ENCODE data around the gene FAM184A.
"Not testable (repeated sequence)": the region's sequence is repeated elsewhere in the genome, so short reads cannot be mapped to it uniquely, and the experiment has no call there.

FAM184A gene

DNA sequence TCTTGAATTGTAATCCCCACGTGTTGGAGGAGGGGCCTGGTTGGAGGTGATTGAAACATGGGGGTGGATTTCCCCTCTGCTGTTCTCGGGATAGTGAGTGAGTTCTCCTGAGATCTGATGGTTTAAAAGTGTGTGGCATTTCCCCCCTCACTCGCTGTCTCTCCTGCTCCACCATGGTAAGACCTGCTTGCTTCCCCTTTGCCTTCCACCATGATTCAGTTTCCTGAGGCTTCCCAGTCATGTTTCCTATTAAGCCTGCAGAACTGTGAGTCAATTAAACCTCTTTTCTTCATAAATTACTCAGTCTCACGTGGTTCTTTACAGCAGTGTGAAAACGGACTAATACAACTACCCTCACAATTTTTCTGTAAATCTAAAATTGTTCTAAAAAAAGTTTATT, 26.8 kb upstream of the FAM184A start:
- Histone ChIP-seq H3K4me3 (replicated peaks; ENCODE audit: low read depth, low read length) (no peak overlapping the region), H3K36me3 (ENCODE audit: control insufficient read depth, insufficient read depth, low read length) (no peaks in the 10 kb centered on the region), H3K27me3 (replicated peaks; ENCODE audit: control insufficient read depth, insufficient read depth, low read length) (no peaks in the 10 kb centered on the region; the same call in 1 of the 2 replicates)
- TF ChIP-seq, protein P1, sequence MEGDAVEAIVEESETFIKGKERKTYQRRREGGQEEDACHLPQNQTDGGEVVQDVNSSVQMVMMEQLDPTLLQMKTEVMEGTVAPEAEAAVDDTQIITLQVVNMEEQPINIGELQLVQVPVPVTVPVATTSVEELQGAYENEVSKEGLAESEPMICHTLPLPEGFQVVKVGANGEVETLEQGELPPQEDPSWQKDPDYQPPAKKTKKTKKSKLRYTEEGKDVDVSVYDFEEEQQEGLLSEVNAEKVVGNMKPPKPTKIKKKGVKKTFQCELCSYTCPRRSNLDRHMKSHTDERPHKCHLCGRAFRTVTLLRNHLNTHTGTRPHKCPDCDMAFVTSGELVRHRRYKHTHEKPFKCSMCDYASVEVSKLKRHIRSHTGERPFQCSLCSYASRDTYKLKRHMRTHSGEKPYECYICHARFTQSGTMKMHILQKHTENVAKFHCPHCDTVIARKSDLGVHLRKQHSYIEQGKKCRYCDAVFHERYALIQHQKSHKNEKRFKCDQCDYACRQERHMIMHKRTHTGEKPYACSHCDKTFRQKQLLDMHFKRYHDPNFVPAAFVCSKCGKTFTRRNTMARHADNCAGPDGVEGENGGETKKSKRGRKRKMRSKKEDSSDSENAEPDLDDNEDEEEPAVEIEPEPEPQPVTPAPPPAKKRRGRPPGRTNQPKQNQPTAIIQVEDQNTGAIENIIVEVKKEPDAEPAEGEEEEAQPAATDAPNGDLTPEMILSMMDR (IDR thresholded peaks at IDR 0.05; ENCODE audit: insufficient read depth, low read length, poor library complexity, severe bottlenecking), result no peak
- DNase-seq (ENCODE audit: extremely low read depth, insufficient read length), result no peak

DNA sequence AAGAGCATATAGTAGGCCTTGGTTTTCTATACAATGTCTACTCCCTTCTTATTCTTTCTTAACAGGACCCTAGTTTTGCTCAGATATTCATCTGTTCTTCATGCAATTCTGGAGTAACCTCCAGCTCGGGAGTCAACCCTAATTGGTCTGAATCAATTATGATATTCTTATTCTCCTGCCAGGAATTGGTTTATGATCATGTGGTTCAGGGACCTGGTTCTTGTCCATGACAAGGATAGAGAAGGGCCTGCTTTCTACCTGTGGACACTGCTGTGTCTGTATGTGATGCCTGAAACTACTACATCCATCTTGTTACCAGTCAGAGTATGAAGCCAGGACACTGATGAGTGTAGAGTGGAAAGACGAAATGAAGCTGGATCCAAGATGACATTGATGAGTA, 24.4 kb upstream of the FAM184A start:
- no peak for DNase-seq (ENCODE audit: extremely low read depth, insufficient read length)
- Histone ChIP-seq H3K4me3 (replicated peaks; ENCODE audit: low read depth, low read length) (no peak overlapping the region), H3K36me3 (ENCODE audit: control insufficient read depth, insufficient read depth, low read length) (no peaks in the 10 kb centered on the region), H3K27me3 (replicated peaks; ENCODE audit: control insufficient read depth, insufficient read depth, low read length) (no peaks in the 10 kb centered on the region)
- TF ChIP-seq, protein P1 (IDR thresholded peaks at IDR 0.05; ENCODE audit: insufficient read depth, low read length, poor library complexity, severe bottlenecking), result no peak

DNA sequence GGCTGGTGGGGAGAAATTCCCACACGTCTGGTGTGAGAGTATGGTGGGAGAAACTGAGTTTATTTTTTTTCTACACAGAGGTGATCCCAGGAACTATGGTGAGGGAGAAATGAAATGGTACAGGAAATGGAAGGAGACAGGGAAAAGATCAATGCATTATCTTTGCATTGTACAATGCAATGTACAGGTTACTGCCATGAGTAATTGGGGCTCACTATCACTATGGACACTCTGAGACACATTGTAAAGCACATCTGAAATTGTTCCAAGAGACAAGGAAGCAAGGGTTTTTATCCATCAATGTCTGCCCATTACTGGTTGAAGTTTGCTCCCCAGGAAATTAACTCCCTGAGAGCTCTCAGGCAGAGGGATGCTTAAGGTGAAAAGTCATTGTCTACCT, 21.7 kb upstream of the FAM184A start:
- TF ChIP-seq, protein P1 (IDR thresholded peaks at IDR 0.05; ENCODE audit: insufficient read depth, low read length, poor library complexity, severe bottlenecking), result no peak
- Histone ChIP-seq H3K4me3 (replicated peaks; ENCODE audit: low read depth, low read length) (no peak overlapping the region), H3K27me3 (replicated peaks; ENCODE audit: control insufficient read depth, insufficient read depth, low read length) (no peaks in the 10 kb centered on the region), H3K36me3 (ENCODE audit: control insufficient read depth, insufficient read depth, low read length) (no peaks in the 10 kb centered on the region)
- no peak for DNase-seq (ENCODE audit: extremely low read depth, insufficient read length)

DNA sequence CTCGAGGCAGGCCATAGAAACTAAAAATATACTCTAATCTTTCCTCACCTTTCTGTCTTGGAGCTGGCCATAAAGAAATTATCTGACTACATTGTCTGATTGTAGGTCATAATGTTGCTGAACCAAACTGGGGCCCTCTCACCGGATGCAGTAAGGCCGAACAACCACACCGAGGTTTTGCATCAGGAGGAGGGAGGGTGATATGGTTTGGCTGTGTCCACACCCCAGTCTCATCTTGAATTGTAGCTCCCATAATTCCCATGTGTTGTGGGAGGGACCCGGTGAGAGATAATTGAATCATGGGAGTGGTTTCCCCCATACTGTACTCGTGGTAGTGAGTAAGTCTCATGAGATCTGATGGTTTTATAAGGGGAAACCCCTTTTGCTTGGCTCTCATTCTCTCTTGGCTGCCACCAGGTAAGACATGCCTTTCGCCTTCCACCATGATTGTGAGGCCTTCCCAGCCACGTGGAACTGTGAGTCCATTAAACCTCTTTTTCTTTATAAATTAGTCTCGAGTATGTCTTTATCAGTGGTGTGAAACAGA, 19.4 kb upstream of the FAM184A start:
- not testable (repeated sequence) for H3K27me3 ChIP-seq (replicated peaks; ENCODE audit: control insufficient read depth, insufficient read depth, low read length); H3K36me3 ChIP-seq (ENCODE audit: control insufficient read depth, insufficient read depth, low read length); DNase-seq (ENCODE audit: extremely low read depth, insufficient read length); H3K4me3 ChIP-seq (replicated peaks; ENCODE audit: low read depth, low read length)

DNA sequence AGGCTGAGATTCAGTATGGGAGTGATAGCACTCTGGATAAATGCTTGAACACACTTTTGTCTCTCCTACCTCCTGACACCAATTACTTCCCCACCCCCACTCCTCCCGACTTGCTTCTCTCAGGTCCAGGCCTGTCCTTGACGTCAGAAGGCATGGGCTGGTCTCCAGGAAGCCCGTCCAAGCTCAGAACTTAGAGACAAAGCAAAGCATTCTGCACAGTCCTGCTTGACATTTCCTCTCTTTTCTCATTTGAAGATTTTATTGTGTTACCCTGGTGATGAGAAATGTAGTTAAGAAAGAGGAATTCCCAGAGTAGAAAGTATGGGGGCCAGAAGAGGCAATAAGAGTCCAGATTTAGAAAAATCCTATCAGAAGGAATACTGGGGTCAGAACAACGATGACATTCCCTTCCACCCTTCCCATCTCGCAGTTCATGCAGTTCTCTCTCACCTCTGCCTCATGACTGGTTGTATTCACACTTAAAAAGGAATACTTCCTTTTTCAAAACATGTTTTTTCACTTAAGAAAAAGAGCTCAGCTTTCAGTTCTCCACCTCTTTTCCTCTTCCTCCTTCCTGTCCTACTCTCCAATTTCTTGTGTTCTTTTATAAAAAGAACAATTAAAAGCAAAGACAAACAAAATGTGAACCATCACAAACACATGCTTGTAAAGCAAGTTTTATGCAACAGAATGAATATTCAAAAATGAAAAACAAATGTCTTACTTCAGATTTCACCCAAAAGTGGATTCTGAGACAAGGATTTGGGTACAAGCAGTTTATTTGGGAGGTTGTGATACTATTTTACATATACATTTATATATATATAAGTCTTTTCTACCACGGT, 18.5 kb upstream of the FAM184A start:
- H3K36me3 ChIP-seq (ENCODE audit: control insufficient read depth, insufficient read depth, low read length), result no peaks in the 10 kb centered on the region
- H3K27me3 ChIP-seq (replicated peaks; ENCODE audit: control insufficient read depth, insufficient read depth, low read length), result no peaks in the 10 kb centered on the region
- no peak overlapping the region for H3K4me3 ChIP-seq (replicated peaks; ENCODE audit: low read depth, low read length)
- DNase-seq (ENCODE audit: extremely low read depth, insufficient read length), result no peak
- TF ChIP-seq, protein P1 (IDR thresholded peaks at IDR 0.05; ENCODE audit: insufficient read depth, low read length, poor library complexity, severe bottlenecking), result no peak

DNA sequence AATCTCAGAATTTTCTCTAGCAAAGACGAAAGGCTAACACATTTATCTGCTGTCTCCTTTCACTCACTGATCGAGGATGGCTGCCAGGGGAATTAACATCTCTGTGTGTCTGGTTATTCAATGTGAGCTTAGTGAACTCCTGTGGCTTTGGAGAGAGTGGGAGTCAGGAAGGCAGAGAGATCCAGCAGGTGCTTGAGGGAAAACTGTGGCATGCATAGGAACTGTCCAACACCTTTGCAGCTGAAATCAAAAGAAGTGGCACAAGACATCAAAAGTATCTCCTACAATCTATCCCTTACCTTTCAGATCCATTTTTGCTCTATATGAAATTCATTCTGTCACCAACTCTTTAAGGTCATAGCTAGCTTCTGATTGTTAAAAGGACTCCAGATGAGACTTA, 11.8 kb upstream of the FAM184A start:
- H3K36me3 ChIP-seq (ENCODE audit: control insufficient read depth, insufficient read depth, low read length), result no peaks in the 10 kb centered on the region
- H3K4me3 ChIP-seq (replicated peaks; ENCODE audit: low read depth, low read length), result no peak overlapping the region
- H3K27me3 ChIP-seq (replicated peaks; ENCODE audit: control insufficient read depth, insufficient read depth, low read length), result no peaks in the 10 kb centered on the region
- TF ChIP-seq, protein P1 (IDR thresholded peaks at IDR 0.05; ENCODE audit: insufficient read depth, low read length, poor library complexity, severe bottlenecking), result no peak
- no peak for DNase-seq (ENCODE audit: extremely low read depth, insufficient read length)

Data from GM06990 (cell line).